Neural progenitor cell (in vitro differentiated cells): Measurements from ENCODE around the gene FASTKD1. TPM values are rescaled to one million over a fixed set of nuclear protein-coding genes. Genes with fewer than 3 reads are reported as not detected.

Source experiments
- DNase-seq: peaks from one replicate; pipeline ENCODE4 v3.0.0-alpha.2; 2016; ENCODE audit warnings: low spot score
- H2AFZ ChIP-seq: fragments of 200-600 bp; sonication (generic); replicated peaks from 2 replicates; pipeline ENCODE4 v1.6.1; 2016; ENCODE audit warnings: antibody characterized with exemption
- H3F3A ChIP-seq: fragments of 200-600 bp; sonication (generic); 2 replicates; pipeline ENCODE4 v1.6.1; 2016; ENCODE audit warnings: antibody characterized with exemption, low read depth
- H3K27ac ChIP-seq: fragments of 200-600 bp; sonication (generic); 2 replicates; pipeline ENCODE4 v1.5.1; 2016; ENCODE audit warnings: mild to moderate bottlenecking
- H3K27me3 ChIP-seq: fragments of 200-600 bp; sonication (generic); 2 replicates; pipeline ENCODE4 v1.6.1; 2016; ENCODE audit warnings: mild to moderate bottlenecking, moderate library complexity
- H3K36me3 ChIP-seq: fragments of 200-600 bp; sonication (generic); 2 replicates; pipeline ENCODE4 v1.5.1; 2016
- H3K4me1 ChIP-seq: fragments of 200-600 bp; sonication (generic); 2 replicates; pipeline ENCODE4 v1.6.1; 2016; ENCODE audit warnings: mixed run types
- H3K4me2 ChIP-seq: fragments of 200-600 bp; sonication (generic); 2 replicates; pipeline ENCODE4 v1.6.1; 2016
- H3K4me3 ChIP-seq: fragments of 200-600 bp; sonication (generic); 2 replicates; pipeline ENCODE4 v1.5.1; 2016
- H3K79me2 ChIP-seq: fragments of 200-600 bp; sonication (generic); 2 replicates; pipeline ENCODE4 v1.6.1; 2016; ENCODE audit warnings: low read depth
- H3K9ac ChIP-seq: fragments of 200-600 bp; sonication (generic); 2 replicates; pipeline ENCODE4 v1.6.1; 2016
- H3K9me3 ChIP-seq: fragments of 200-600 bp; sonication (generic); 2 replicates; pipeline ENCODE4 v1.5.1; 2016; ENCODE audit warnings: low read depth
- H4K20me1 ChIP-seq: fragments of 200-600 bp; sonication (generic); 2 replicates; pipeline ENCODE4 v1.6.1; 2016; ENCODE audit warnings: low read depth
- H3K27ac Mint-ChIP-seq: 3 replicates; pipeline ENCODE4 v1.8.0; 2021; ENCODE audit warnings: mixed read lengths
- H3K27me3 Mint-ChIP-seq: 2 replicates; pipeline ENCODE4 v1.8.0; 2022; ENCODE audit warnings: low read depth, mild to moderate bottlenecking, inconsistent platforms, moderate library complexity, mixed read lengths; ENCODE audit not compliant: insufficient read depth
- H3K36me3 Mint-ChIP-seq: 3 replicates; pipeline ENCODE4 v1.8.0; 2021; ENCODE audit warnings: mixed read lengths
- H3K4me1 Mint-ChIP-seq: 3 replicates; pipeline ENCODE4 v1.8.0; 2021; ENCODE audit warnings: mixed read lengths
- H3K4me3 Mint-ChIP-seq: 3 replicates; pipeline ENCODE4 v1.8.0; 2021; ENCODE audit warnings: mild to moderate bottlenecking, moderate library complexity, mixed read lengths
- H3K9me3 Mint-ChIP-seq: 3 replicates; pipeline ENCODE4 v1.8.0; 2020; ENCODE audit warnings: mixed read lengths
- CTCF ChIP-seq: fragments of 200-600 bp; sonication (generic); IDR thresholded peaks from 2 replicates; pipeline ENCODE4 v1.5.1; 2017; ENCODE audit warnings: antibody characterized with exemption, mild to moderate bottlenecking
- EZH2 ChIP-seq: fragments of 200-600 bp; sonication (generic); IDR thresholded peaks from 2 replicates; pipeline ENCODE4 v1.6.1; 2017; ENCODE audit warnings: antibody characterized with exemption, mild to moderate bottlenecking, moderate library complexity
- EZH2phosphoT487 ChIP-seq: fragments of 200-600 bp; sonication (generic); IDR thresholded peaks from 2 replicates; pipeline ENCODE4 v1.6.1; 2017; ENCODE audit warnings: antibody characterized with exemption
- total RNA-seq: library from RNA; depleted of rRNA; stranded (reverse); fragments of >200 nt; gene quantifications from 2 replicates; pipeline ENCODE4 v1.2.3, GENCODE V29; 2015; ENCODE audit warnings: low replicate concordance

Gene FASTKD1
- total RNA-seq, 1 donor from 2014 or later = 60.3 TPM

GRCh38 chr2:169480079-169480465, 93.6 kb downstream of the FASTKD1 start:
- DNase-seq = no peak
- Mint-ChIP-seq H3K9me3 (no peaks in the 10 kb centered on the region), H3K4me3 (peak overlapping the region; percentile 92), H3K27me3 (peaks cover 8% of the 10 kb centered on the region), H3K27ac (no peak overlapping the region), H3K36me3 (peaks cover 8% of the 10 kb centered on the region), H3K4me1 (peaks cover 14% of the 10 kb centered on the region)
- Histone ChIP-seq H3K4me2 (peak overlapping the region; percentile 75), H3K4me1 (no peaks in the 10 kb centered on the region), H3K79me2 (no peaks in the 10 kb centered on the region), H3K4me3 (peak overlapping the region; percentile 68), H3K27me3 (peaks cover 43% of the 10 kb centered on the region), H3K27ac (no peak overlapping the region), H4K20me1 (no peaks in the 10 kb centered on the region), H3K9me3 (no peaks in the 10 kb centered on the region), H3K9ac (no peak overlapping the region), H3F3A (peaks cover 13% of the 10 kb centered on the region), H2AFZ (peak overlapping the region; percentile 89), H3K36me3 (no peaks in the 10 kb centered on the region)
- TF ChIP-seq EZH2 = no peak
- TF ChIP-seq EZH2phosphoT487 = no peak
- TF ChIP-seq CTCF = no peak

Other genes with a start within 250 kb of the FASTKD1 start
- gene LRP2, start 211.3 kb downstream of the FASTKD1 start, total RNA-seq = 143 and 151 TPM in 2 replicates
- 3.8 and 6.2 TPM in 2 replicates for gene BBS5, start 94.4 kb downstream of the FASTKD1 start, total RNA-seq
- gene KLHL41, start 64.2 kb downstream of the FASTKD1 start, total RNA-seq = 0.06 and 0.31 TPM in 2 replicates
- gene PPIG, start 10.5 kb upstream of the FASTKD1 start, total RNA-seq = 50.0 and 88.4 TPM in 2 replicates
- gene CFAP210, start 120.5 kb upstream of the FASTKD1 start, total RNA-seq = 1.2 and 2.5 TPM in 2 replicates
- 9.2 and 16.8 TPM in 2 replicates for gene PHOSPHO2, start 120.6 kb upstream of the FASTKD1 start, total RNA-seq
- gene KLHL23, start 160.0 kb upstream of the FASTKD1 start, total RNA-seq = 72.4 and 107 TPM in 2 replicates
- 198 and 296 TPM in 2 replicates for gene SSB, start 225.0 kb upstream of the FASTKD1 start, total RNA-seq